Measurements from ENCODE around the gene KDM3A.

The KDM3A gene

GRCh38 chr2:86436328-86436727 lies 4.8 kb upstream of the KDM3A start:
- DNase-seq: no peak

- no peak for DNase-seq
Measured at GRCh38 chr2:86439879-86440630, 1.1 kb upstream of the KDM3A start.

- DNase-seq: no peak
Measured at GRCh38 chr2:86441392-86441881, 266 bp downstream of the KDM3A start.

GRCh38 chr2:86441882-86442641 lies 891 bp downstream of the KDM3A start:
- peak; percentile 32 for DNase-seq

- peak; percentile 76 for DNase-seq
Measured at GRCh38 chr2:86442642-86443005, 1.5 kb downstream of the KDM3A start.

GRCh38 chr2:86443631-86444350 lies 2.6 kb downstream of the KDM3A start:
- no peak for DNase-seq

- DNase-seq: no peak
Measured at GRCh38 chr2:86445436-86445835, 4.3 kb downstream of the KDM3A start.

- DNase-seq: no peak
Measured at GRCh38 chr2:86446060-86446459, 4.9 kb downstream of the KDM3A start.

GRCh38 chr2:86453836-86454235 lies 12.7 kb downstream of the KDM3A start:
- DNase-seq: no peak

- DNase-seq: no peak
Measured at GRCh38 chr2:86454238-86454637, 13.1 kb downstream of the KDM3A start.

GRCh38 chr2:86455181-86455580 lies 14.0 kb downstream of the KDM3A start:
- DNase-seq: no peak

GRCh38 chr2:86461042-86461743 lies 20.0 kb downstream of the KDM3A start:
- DNase-seq: no peak

- DNase-seq: no peak
Measured at GRCh38 chr2:86464652-86465051, 23.5 kb downstream of the KDM3A start.

- no peak for DNase-seq
Measured at GRCh38 chr2:86466306-86466705, 25.1 kb downstream of the KDM3A start.

- no peak for DNase-seq
Measured at GRCh38 chr2:86468162-86469033, 27.2 kb downstream of the KDM3A start.

GRCh38 chr2:86470890-86471289 lies 29.7 kb downstream of the KDM3A start:
- no peak for DNase-seq

- no peak for DNase-seq
Measured at GRCh38 chr2:86471637-86472036, 30.5 kb downstream of the KDM3A start.

GRCh38 chr2:86476092-86476491 lies 34.9 kb downstream of the KDM3A start:
- no peak for DNase-seq

GRCh38 chr2:86476918-86477317 lies 35.7 kb downstream of the KDM3A start:
- no peak for DNase-seq

GRCh38 chr2:86477349-86477748 lies 36.2 kb downstream of the KDM3A start:
- no peak for DNase-seq

GRCh38 chr2:86480105-86480504 lies 38.9 kb downstream of the KDM3A start:
- DNase-seq: peak; percentile 5

GRCh38 chr2:86482034-86482433 lies 40.9 kb downstream of the KDM3A start:
- no peak for DNase-seq
